IMR-90 (cell line): Measurements from ENCODE around the gene CASQ1. TPM values are rescaled to one million over a fixed set of nuclear protein-coding genes. Genes with fewer than 3 reads are reported as not detected.

ENCODE experiments used
- ATAC-seq: fragments of 200-7000 bp; cut with Tn5 transposase; 2 replicates; pipeline ENCODE4 v1.9.1; 2020; ENCODE audit warnings: low read depth, mild to moderate bottlenecking, moderate library complexity
- BruUV-seq: library from RNA; stranded (reverse); fragments of 400-500 nt; replicated peaks from 2 replicates; lab custom pipeline; 2021; lab: Mats Ljungman, UMichigan
- CTCF ChIA-PET: fragments of 300-600 bp; formaldehyde crosslinking; extraction: SDS; loops from one replicate; lab custom pipeline; 2021; ENCODE audit warnings: antibody characterized with exemption; lab: Yijun Ruan, JAX
- POLR2A ChIA-PET: fragments of 300-600 bp; sonication (Branson Sonifier 250); formaldehyde crosslinking; loops from one replicate; lab custom pipeline; 2022; ENCODE audit warnings: antibody characterized with exemption; ENCODE audit not compliant: unreplicated experiment; lab: Charles Lee
- DNase-seq: peaks from one replicate; pipeline ENCODE4 v3.0.0; 2013
- H2AFZ ChIP-seq: replicated peaks from 2 replicates; pipeline ENCODE3; 2013; ENCODE audit warnings: low read length, mild to moderate bottlenecking; ENCODE audit not compliant: poor library complexity
- H2AK5ac ChIP-seq: 2 replicates; pipeline ENCODE4 v1.6.1; 2013; ENCODE audit warnings: low read depth, low read length, inconsistent platforms
- H2AK9ac ChIP-seq: replicated peaks from 2 replicates; pipeline ENCODE3; 2013; ENCODE audit warnings: mild to moderate bottlenecking, low read depth, low read length, moderate library complexity; ENCODE audit not compliant: poor library complexity
- H2BK120ac ChIP-seq: 2 replicates; pipeline ENCODE4 v1.6.1; 2013; ENCODE audit warnings: low read depth, low read length, inconsistent platforms
- H2BK15ac ChIP-seq: 3 replicates; pipeline ENCODE4 v1.6.1; 2013; ENCODE audit warnings: low read depth, low read length, inconsistent platforms
- H2BK20ac ChIP-seq: 2 replicates; pipeline ENCODE4 v1.6.1; 2013; ENCODE audit warnings: low read depth, mild to moderate bottlenecking, inconsistent platforms, low read length, moderate library complexity
- H2BK5ac ChIP-seq: 2 replicates; pipeline ENCODE4 v1.6.1; 2013; ENCODE audit warnings: mild to moderate bottlenecking, low read depth, low read length, inconsistent platforms; ENCODE audit not compliant: poor library complexity, severe bottlenecking
- H3K14ac ChIP-seq: replicated peaks from 2 replicates; pipeline ENCODE4 v1.6.1; 2013; ENCODE audit warnings: low read depth, low read length, inconsistent platforms
- H3K18ac ChIP-seq: 2 replicates; pipeline ENCODE4 v1.6.1; 2013; ENCODE audit warnings: low read depth, low read length, control low read depth
- H3K23ac ChIP-seq: 2 replicates; pipeline ENCODE4 v1.6.1; 2013; ENCODE audit warnings: low read depth, low read length, inconsistent platforms
- H3K27ac ChIP-seq: 2 replicates; pipeline ENCODE4 v1.5.1; 2013; ENCODE audit warnings: mild to moderate bottlenecking, control low read depth, low read length; ENCODE audit not compliant: insufficient read depth
- H3K27me3 ChIP-seq: 2 replicates; pipeline ENCODE4 v1.6.1; 2013; ENCODE audit warnings: low read length; ENCODE audit not compliant: control insufficient read depth, insufficient read depth
- H3K36me3 ChIP-seq: 2 replicates; pipeline ENCODE4 v1.6.1; 2013; ENCODE audit warnings: low read length, mixed read lengths; ENCODE audit not compliant: control insufficient read depth, insufficient read depth
- H3K4ac ChIP-seq: 2 replicates; pipeline ENCODE4 v1.6.1; 2013; ENCODE audit warnings: low read depth, low read length, inconsistent platforms
- H3K4me1 ChIP-seq: 2 replicates; pipeline ENCODE4 v1.6.1; 2013; ENCODE audit warnings: low read length, mixed read lengths; ENCODE audit not compliant: control insufficient read depth, insufficient read depth
- H3K4me2 ChIP-seq: 2 replicates; pipeline ENCODE4 v1.6.1; 2013; ENCODE audit warnings: low read depth, mild to moderate bottlenecking, control low read depth, low read length, moderate library complexity
- H3K4me3 ChIP-seq: 2 replicates; pipeline ENCODE4 v1.5.1; 2013; ENCODE audit warnings: low read depth, mild to moderate bottlenecking, control low read depth, low read length, moderate library complexity; ENCODE audit not compliant: insufficient read depth
- H3K56ac ChIP-seq: 2 replicates; pipeline ENCODE4 v1.6.1; 2013; ENCODE audit warnings: low read length, inconsistent platforms; ENCODE audit not compliant: insufficient read depth; ENCODE audit errors: extremely low read depth
- H3K79me1 ChIP-seq, 2 experiments: 2 replicates each; pipeline ENCODE4 v1.6.1; 2013; ENCODE audit warnings: low read length in 2 of 2, inconsistent platforms in 1 of 2, low read depth in 1 of 2
- H3K9ac ChIP-seq: 2 replicates; pipeline ENCODE4 v1.6.1; 2013; ENCODE audit warnings: low read depth, low read length, control low read depth
- H3K9me1 ChIP-seq: 2 replicates; pipeline ENCODE4 v1.6.1; 2013; ENCODE audit warnings: low read length, inconsistent platforms; ENCODE audit not compliant: insufficient read depth
- H3K9me3 ChIP-seq: 2 replicates; pipeline ENCODE4 v1.6.1; 2013; ENCODE audit warnings: low read length; ENCODE audit not compliant: control insufficient read depth, insufficient read depth
- H4K20me1 ChIP-seq: 2 replicates; pipeline ENCODE4 v1.6.1; 2013; ENCODE audit warnings: low read length, inconsistent platforms; ENCODE audit not compliant: insufficient read depth
- H4K5ac ChIP-seq: 2 replicates; pipeline ENCODE4 v1.6.1; 2013; ENCODE audit warnings: mild to moderate bottlenecking, low read depth, low read length, control low read depth
- H4K8ac ChIP-seq, 2 experiments: 2 replicates each; pipeline ENCODE4 v1.6.1; 2013; ENCODE audit warnings: low read depth in 2 of 2, low read length in 2 of 2, control low read depth in 1 of 2, inconsistent platforms in 1 of 2
- H4K91ac ChIP-seq: 2 replicates; pipeline ENCODE4 v1.6.1; 2013; ENCODE audit warnings: low read depth, low read length, inconsistent platforms; ENCODE audit not compliant: insufficient read depth
- BHLHE40 ChIP-seq: fragments of 150-350 bp; IDR thresholded peaks from 2 replicates; pipeline ENCODE4 v1.6.1; 2016; ENCODE audit warnings: mild to moderate bottlenecking, low read depth, low read length
- CEBPB ChIP-seq: IDR thresholded peaks from 2 replicates; pipeline ENCODE4 v1.6.1; 2012; ENCODE audit warnings: low read depth, low read length, improper control_type of control experiment
- FOS ChIP-seq: fragments of 150-350 bp; IDR thresholded peaks from 2 replicates; pipeline ENCODE4 v1.6.1; 2016; ENCODE audit warnings: low read depth, low read length
- MAZ ChIP-seq: IDR thresholded peaks from 2 replicates; pipeline ENCODE4 v1.6.1; 2012; ENCODE audit warnings: low read depth, mild to moderate bottlenecking, low read length, improper control_type of control experiment, moderate library complexity, borderline replicate concordance
- RAD21 ChIP-seq: IDR thresholded peaks from 2 replicates; pipeline ENCODE4 v1.6.1; 2012; ENCODE audit warnings: low read length, improper control_type of control experiment
- RCOR1 ChIP-seq: IDR thresholded peaks from 2 replicates; pipeline ENCODE4 v1.6.1; 2012; ENCODE audit warnings: mild to moderate bottlenecking, low read length, improper control_type of control experiment; ENCODE audit not compliant: insufficient replicate concordance
- WGBS, 2 experiments: methylation state at CpG; one replicate each; pipeline versions ENCODE4 v1.1.5 to v1.1.7; 2013; ENCODE audit warnings: missing lambda C conversion rate in 2 of 2; ENCODE audit not compliant: insufficient read length in 1 of 2; ENCODE audit errors: extremely low coverage in 2 of 2; 5-methylcytosine and 5-hydroxymethylcytosine counted together
- dilution Hi-C: fragments of 300-500 bp; cut with HindIII; formaldehyde crosslinking; loops from one replicate; pipeline ENCODE4 v1.14.3; 2018; ENCODE audit warnings: low sequenced_read_pairs; ENCODE audit not compliant: unreplicated experiment
- in situ Hi-C: fragments of 300-500 bp; cut with MboI; formaldehyde crosslinking; loops from 3 replicates; pipeline ENCODE4 v1.14.3; 2019; ENCODE audit warnings: low sequenced_read_pairs, inconsistent platforms, mixed read lengths
- intact Hi-C: fragments of 100-400 bp; cut with micrococcal nuclease; formaldehyde crosslinking; loops from 2 replicates; pipeline ENCODE4 v1.10.0; 2022
- polyA plus RNA-seq, 3 experiments: library from polyadenylated mRNA; depleted of rRNA; stranded (reverse); fragments of >200 nt; gene quantifications; 2 replicates each; pipeline ENCODE4 v1.2.3, GENCODE V29; 2012; ENCODE audit warnings: low replicate concordance in 1 of 3
- total RNA-seq: library from RNA; depleted of rRNA; stranded (reverse); fragments of >200 nt; gene quantifications from 2 replicates; pipeline ENCODE4 v1.2.3, GENCODE V29; 2012

CASQ1 gene
- total and polyA plus RNA-seq, 2 of the 4 experiments (the other 2 are of a cell fraction), result 0.18 to 0.21 TPM

- intact Hi-C loops, result no loop called here
- Histone ChIP-seq H2BK5ac (no peak overlapping the region), H4K91ac (no peak overlapping the region), H3K4me2 (no peak overlapping the region), H3K4me3 (no peak overlapping the region), H3K56ac (no peak overlapping the region), H4K8ac (no peak overlapping the region), H3K4ac (no peak overlapping the region), H4K5ac (no peak overlapping the region), H3K23ac (no peak overlapping the region), H2AK5ac (no peak overlapping the region), H3K14ac (no peak overlapping the region), H2BK20ac (no peak overlapping the region), H2BK15ac (no peak overlapping the region), H3K27me3 (peaks cover 33% of the 10 kb centered on the region), H2AFZ (no peak overlapping the region), H3K18ac (no peak overlapping the region), H2BK120ac (no peak overlapping the region), H3K36me3 (no peaks in the 10 kb centered on the region), H2AK9ac (no peak overlapping the region), H3K9me1 (no peaks in the 10 kb centered on the region), H4K20me1 (no peaks in the 10 kb centered on the region), H3K9ac (no peak overlapping the region), H3K9me3 (no peaks in the 10 kb centered on the region), H3K27ac (no peak overlapping the region), H3K4me1 (0 out of 2 replicates have a peak, but pooled peaks cover 2% of the 10 kb centered on the region), H3K79me1 (no peaks in the 10 kb centered on the region)
- WGBS, 2 experiments, result 88% methylated on average over 2 of the region's 6 CpGs; no CpG with 5 or more reads in 1 of the 2 experiments
- DNase-seq, result peak; percentile 11
- TF ChIP-seq BHLHE40 (no peak), MAZ (no peak), RCOR1 (no peak), RAD21 (no peak), CEBPB (no peak), FOS (no peak)
- in situ Hi-C loops, result no loop called here
- ChIA-PET CTCF (no interaction called here), POLR2A (no interaction called here)
- no TSS peak for BruUV-seq
- no peak for ATAC-seq
- dilution Hi-C loops, result no loop called here
Observed at GRCh38 chr1:160167580-160167979, 22.8 kb upstream of the CASQ1 start.
